CD4-positive, alpha-beta T cell treated with Interleukin-15 for 4 hours (primary cell): Measurements from ENCODE around the gene RBM44.
"Not testable (repeated sequence)": the region's sequence is repeated elsewhere in the genome, so short reads cannot be mapped to it uniquely, and the experiment has no call there.

Experiments
- DNase-seq: peaks from one replicate; pipeline ENCODE4 v3.0.0-alpha.2; 2020; ENCODE audit warnings: low spot score

Gene RBM44

GRCh38 chr2:237783678-237784077 lies 14.9 kb upstream of the RBM44 start:
- DNase-seq: not testable (repeated sequence)

- DNase-seq: no peak
These were observed 11.6 kb upstream of the RBM44 start for GRCh38 chr2:237786936-237787335.

GRCh38 chr2:237790353-237790752 lies 8.2 kb upstream of the RBM44 start:
- no peak for DNase-seq

GRCh38 chr2:237791977-237792727 lies 6.4 kb upstream of the RBM44 start:
- peak; percentile 50 for DNase-seq

- no peak for DNase-seq
These were observed 1.3 kb upstream of the RBM44 start for GRCh38 chr2:237797253-237797652.

- DNase-seq: no peak
These were observed 465 bp downstream of the RBM44 start for GRCh38 chr2:237799060-237799428.

GRCh38 chr2:237801466-237801865 lies 2.9 kb downstream of the RBM44 start:
- no peak for DNase-seq

- no peak for DNase-seq
These were observed 7.8 kb downstream of the RBM44 start for GRCh38 chr2:237806334-237806733.

GRCh38 chr2:237815637-237816036 lies 17.1 kb downstream of the RBM44 start:
- DNase-seq: no peak

GRCh38 chr2:237816531-237816930 lies 18.0 kb downstream of the RBM44 start:
- DNase-seq: no peak

GRCh38 chr2:237818066-237818473 lies 19.5 kb downstream of the RBM44 start:
- DNase-seq: no peak

- DNase-seq: no peak
These were observed 20.7 kb downstream of the RBM44 start for GRCh38 chr2:237819231-237819630.

GRCh38 chr2:237820421-237820820 lies 21.8 kb downstream of the RBM44 start:
- DNase-seq: no peak

GRCh38 chr2:237823544-237823943 lies 25.0 kb downstream of the RBM44 start:
- no peak for DNase-seq

GRCh38 chr2:237824085-237824484 lies 25.5 kb downstream of the RBM44 start:
- DNase-seq: no peak

- DNase-seq: no peak
These were observed 28.9 kb downstream of the RBM44 start for GRCh38 chr2:237827421-237827987.

GRCh38 chr2:237830522-237830921 lies 31.9 kb downstream of the RBM44 start:
- no peak for DNase-seq

GRCh38 chr2:237833546-237833945 lies 35.0 kb downstream of the RBM44 start:
- no peak for DNase-seq

GRCh38 chr2:237835372-237835771 lies 36.8 kb downstream of the RBM44 start:
- no peak for DNase-seq

GRCh38 chr2:237841051-237841450 lies 42.5 kb downstream of the RBM44 start:
- DNase-seq: no peak

- DNase-seq: not testable (repeated sequence)
These were observed 50.4 kb downstream of the RBM44 start for GRCh38 chr2:237848940-237849339.

- DNase-seq: no peak
These were observed 55.7 kb downstream of the RBM44 start for GRCh38 chr2:237854295-237854694.

GRCh38 chr2:237857791-237858190 lies 59.2 kb downstream of the RBM44 start:
- DNase-seq: no peak
